ENCODE results near the gene UNC80.
"Not testable (repeated sequence)": the region's sequence is repeated elsewhere in the genome, so short reads cannot be mapped to it uniquely, and the experiment has no call there.

The UNC80 gene, protein sequence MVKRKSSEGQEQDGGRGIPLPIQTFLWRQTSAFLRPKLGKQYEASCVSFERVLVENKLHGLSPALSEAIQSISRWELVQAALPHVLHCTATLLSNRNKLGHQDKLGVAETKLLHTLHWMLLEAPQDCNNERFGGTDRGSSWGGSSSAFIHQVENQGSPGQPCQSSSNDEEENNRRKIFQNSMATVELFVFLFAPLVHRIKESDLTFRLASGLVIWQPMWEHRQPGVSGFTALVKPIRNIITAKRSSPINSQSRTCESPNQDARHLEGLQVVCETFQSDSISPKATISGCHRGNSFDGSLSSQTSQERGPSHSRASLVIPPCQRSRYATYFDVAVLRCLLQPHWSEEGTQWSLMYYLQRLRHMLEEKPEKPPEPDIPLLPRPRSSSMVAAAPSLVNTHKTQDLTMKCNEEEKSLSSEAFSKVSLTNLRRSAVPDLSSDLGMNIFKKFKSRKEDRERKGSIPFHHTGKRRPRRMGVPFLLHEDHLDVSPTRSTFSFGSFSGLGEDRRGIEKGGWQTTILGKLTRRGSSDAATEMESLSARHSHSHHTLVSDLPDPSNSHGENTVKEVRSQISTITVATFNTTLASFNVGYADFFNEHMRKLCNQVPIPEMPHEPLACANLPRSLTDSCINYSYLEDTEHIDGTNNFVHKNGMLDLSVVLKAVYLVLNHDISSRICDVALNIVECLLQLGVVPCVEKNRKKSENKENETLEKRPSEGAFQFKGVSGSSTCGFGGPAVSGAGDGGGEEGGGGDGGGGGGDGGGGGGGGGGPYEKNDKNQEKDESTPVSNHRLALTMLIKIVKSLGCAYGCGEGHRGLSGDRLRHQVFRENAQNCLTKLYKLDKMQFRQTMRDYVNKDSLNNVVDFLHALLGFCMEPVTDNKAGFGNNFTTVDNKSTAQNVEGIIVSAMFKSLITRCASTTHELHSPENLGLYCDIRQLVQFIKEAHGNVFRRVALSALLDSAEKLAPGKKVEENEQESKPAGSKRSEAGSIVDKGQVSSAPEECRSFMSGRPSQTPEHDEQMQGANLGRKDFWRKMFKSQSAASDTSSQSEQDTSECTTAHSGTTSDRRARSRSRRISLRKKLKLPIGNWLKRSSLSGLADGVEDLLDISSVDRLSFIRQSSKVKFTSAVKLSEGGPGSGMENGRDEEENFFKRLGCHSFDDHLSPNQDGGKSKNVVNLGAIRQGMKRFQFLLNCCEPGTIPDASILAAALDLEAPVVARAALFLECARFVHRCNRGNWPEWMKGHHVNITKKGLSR (N-terminal part only)

DNA sequence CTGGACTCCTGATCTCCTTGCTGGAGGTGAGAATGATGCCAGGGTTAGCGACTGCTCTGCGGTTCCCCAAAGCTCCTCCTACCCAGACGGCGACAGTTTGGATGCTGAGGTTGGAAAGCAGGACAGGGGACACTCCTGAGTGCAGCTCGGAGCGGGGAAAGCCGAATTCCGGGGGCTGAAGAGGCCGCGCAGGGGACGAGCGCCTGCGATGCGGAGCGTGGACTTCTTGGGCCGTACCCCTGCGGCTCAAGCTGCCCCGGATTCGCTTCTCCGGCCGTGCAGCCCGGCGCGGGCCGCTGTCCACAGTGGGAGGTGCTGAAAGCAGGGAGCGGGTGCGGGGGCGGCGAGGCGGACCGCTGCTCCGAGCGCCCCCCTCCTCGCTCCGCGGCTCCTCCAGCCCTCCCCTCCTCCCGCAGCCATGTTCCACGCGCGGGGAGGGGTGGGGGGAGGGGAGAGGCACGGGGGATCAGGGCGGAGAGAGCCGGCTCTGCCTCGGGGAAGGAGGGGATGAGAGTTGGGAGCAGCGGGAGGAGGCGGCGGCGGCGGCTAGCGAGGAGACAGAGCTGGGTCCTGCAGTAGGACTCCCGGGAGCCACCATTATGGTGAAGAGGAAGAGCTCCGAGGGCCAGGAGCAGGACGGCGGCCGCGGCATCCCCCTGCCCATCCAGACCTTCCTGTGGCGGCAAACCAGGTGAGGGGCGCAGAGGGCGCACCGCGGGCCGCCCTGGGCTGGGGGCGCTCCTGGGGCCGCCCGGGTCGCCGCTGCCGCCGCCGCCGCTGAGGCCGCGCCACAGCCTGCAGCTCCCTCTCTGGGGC lies at the start of gene UNC80:
UNC80 (plus strand) TSS at position 359 of the 816 bp plus-strand sequence; CDS start at position 600, 241 bp downstream.
- peak; percentile 3 to 75 for DNase-seq

DNA sequence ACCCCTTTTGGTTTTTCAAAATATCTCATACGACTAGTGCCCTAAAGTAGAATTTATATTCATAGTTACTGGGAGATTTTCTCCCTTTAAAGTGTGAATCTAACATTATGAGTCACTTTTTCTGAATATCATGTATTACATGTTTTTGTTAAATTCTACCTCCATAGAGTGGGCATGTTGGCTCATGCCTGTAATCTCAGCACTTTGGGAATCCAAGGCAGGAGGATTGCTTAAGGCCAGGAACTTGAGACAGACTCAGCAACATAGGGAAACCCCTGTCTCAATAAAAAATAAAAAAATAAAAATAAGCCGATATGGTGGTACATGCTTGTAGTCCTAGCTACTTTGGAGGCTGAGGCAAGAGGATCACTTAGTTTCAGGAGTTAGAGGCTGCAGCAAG lies 45.3 kb upstream of the UNC80 start:
- DNase-seq = no peak

DNA sequence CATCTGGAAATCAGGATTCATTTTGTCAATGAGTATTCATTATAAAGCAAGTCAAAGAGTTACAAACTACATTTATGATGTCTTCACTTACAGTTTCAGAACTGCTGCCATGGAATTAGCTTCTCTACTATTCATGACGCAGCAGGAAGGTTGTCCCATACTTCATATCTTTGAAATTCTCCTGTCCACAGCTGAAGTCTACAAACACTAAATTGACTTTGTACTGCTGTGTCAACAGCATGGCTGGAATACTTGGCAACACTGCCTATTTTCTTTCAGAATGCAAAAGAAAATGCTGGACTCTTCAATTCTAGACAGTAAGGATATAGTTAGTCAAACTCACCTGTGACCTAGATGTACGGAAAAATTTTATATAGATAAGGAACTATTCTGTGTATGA lies 44.6 kb upstream of the UNC80 start:
- no peak for DNase-seq

GRCh38 chr2:209734805-209735204 lies 36.8 kb upstream of the UNC80 start:
- no peak for DNase-seq

GRCh38 chr2:209741953-209742352 lies 29.7 kb upstream of the UNC80 start:
- no peak for DNase-seq

DNA sequence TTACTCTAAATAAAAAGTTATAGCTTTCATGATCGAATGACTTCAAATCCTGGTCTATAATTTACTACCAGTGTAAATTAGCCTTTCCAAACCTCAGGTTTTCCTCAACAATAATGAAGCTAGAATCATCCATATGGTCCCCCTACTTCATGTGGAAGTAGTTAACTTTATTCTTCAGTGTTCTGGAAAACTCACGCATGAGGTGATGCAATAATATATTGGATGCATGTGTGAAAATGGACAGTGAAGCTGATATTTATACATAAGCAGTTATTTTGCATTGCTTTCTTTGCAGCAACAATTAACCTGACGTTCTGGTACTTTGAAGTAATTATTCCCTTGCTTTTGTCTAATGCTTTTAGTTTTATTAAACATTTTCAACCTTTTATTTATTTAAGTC lies 18.6 kb upstream of the UNC80 start:
- DNase-seq = no peak

DNA sequence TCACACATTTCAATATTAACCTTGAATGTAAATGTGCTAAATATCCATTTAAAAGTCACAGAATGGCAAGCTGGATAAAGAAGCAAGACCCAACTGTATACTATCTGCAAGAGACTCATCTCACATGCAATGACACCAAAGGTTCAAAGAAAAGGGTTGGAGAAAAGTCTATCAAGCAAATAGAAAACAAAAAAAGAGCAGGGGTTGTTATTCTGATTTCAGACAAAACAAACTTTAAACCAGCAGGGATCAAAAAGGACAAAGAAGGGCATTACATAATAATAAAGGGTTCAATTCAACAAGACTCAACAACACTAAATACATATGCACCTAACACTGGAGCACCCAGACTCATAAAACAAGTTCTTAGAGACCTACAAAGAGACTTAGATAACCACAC lies 14.5 kb upstream of the UNC80 start:
- no peak for DNase-seq

DNA sequence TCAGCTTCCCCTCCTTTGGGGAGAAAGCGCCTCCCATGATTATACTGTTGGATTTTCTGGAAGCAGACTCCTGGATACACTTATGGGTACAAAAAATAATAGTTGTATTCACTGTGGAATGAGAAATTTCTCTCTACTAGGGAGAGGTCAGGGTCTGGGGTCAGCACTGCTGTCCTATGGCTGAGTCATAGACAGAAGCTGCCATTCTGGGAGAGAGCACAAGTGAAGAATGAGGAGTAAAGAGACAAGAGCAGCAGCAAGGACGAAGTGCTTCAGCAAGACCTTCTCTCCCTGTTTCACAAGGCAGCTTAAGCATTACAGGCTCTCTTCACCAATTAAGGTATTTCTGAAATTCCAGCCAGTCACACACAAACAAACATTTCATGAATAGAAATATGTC lies 10.1 kb upstream of the UNC80 start:
- DNase-seq = no peak

GRCh38 chr2:209762563-209762962 lies 9.1 kb upstream of the UNC80 start:
- no peak for DNase-seq

DNA sequence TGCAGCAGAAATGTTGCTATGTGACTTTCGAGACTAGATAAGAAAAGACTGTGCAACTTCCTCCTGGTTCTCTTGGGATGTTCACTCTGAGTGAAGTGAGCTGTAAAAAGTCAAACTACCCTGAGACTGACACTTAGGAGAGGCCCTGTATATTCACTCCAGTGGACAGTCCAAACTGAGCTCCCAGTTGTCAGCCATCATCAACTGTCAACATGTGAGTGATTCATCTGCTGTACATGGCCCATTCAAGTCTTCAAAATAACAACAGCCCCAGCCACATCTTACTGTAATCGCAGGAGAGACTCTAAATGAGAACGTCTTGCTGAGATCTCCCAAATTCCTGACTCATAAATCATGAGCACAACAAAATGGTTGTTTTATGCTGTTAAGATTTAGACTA lies 8.5 kb upstream of the UNC80 start:
- DNase-seq = no peak

DNA sequence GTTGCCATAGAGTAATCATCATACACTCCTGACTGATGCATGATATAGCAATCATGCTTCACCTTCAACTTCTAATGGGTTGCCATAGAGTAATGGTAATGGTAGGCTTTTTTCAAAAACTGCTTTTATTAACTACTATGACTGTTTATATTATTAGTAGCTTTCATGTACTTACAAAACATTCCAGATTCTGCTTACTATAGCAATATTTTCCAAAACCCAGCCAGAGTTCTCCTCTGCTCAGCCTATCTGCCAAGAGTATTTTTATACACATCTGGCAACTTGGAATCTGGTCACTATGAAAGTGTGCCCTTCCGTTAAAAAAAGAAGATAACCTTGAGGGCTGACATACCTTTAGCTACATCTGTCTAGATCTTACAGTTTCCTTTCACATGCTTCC lies 5.0 kb upstream of the UNC80 start:
- no peak for DNase-seq

- no peak for DNase-seq
Observed at GRCh38 chr2:209767316-209767715, 4.3 kb upstream of the UNC80 start.

DNA sequence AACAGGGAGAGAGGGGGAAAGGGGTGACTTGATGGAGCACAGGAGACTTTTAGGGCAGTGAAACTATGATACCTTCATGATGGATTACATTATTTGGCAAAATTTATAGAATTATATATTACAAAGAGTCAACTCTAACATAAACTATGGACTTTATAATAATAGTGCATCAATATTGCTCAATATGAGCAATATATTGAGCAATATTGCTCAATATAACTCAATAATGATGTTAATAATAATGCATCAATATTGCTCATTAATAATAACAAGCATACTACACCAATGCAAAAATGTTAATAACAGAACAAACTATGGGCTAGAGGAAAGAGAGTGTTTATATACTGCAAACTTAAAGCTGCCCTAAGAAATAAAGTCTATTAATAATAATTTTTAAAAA lies 3.1 kb upstream of the UNC80 start:
- DNase-seq = no peak

DNA sequence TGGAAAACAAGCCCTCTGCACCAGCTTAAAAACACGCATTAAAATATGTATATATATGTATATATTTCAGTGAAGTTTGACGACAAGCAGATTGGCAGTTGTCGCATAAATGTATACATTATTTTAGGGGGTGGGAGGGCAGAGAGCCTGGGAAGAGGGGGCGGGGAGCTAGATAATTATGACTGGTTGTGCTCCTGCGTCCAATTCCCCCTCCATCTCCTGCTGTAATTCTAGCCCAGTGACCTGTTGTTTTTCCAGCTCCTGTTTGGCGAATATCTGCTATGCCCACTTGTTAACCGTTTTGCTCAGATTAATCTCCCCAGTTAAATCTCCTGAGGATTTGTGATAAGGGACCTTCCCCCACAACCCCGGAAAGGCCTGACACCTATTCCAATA lies 656 bp downstream of the UNC80 start:
- DNase-seq = peak; percentile 3 to 63

DNA sequence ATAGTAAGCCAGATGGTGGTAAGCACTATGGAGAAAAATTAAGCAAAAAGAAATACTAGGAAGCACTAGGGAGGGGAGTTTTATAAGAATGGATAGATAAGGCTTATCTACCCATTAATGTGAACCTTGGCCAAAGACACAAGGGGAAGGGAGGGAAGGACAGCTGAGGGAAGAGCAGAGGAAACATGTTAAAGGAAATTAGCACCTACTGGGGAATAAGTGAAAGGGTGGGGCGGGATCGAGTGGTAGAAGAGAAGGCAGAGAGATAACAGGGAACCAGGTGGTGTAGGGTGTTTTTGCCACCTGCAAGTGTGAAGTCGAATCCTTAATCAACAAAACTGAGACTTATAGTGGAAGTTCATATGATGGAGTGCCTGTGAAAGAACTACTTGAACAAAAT lies 1.7 kb downstream of the UNC80 start:
- no peak for DNase-seq

GRCh38 chr2:209787416-209787815 lies 15.8 kb downstream of the UNC80 start:
- no peak for DNase-seq

- no peak for DNase-seq
Observed at GRCh38 chr2:209788925-209789324, 17.3 kb downstream of the UNC80 start.

- DNase-seq = no peak
Observed at GRCh38 chr2:209790066-209790728, 18.6 kb downstream of the UNC80 start.

DNA sequence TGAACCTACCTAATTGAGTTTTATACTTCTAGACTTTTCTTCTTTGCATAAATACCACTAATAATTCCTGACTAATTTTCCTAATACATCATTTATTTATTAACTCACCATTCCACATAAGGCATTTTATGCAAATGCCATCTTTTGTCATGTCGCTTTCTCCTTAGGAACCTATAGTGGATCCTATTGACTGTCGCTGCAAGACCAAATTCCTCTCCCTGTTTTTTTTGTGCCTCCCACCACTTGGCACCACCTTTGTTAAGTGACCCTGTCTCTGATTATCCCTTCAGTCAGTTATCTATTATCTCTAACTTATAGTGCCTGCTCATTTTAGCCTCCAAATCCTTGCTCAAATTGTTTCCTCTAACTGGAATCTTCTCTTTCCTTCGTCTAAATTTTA lies 19.5 kb downstream of the UNC80 start:
- DNase-seq = no peak

DNA sequence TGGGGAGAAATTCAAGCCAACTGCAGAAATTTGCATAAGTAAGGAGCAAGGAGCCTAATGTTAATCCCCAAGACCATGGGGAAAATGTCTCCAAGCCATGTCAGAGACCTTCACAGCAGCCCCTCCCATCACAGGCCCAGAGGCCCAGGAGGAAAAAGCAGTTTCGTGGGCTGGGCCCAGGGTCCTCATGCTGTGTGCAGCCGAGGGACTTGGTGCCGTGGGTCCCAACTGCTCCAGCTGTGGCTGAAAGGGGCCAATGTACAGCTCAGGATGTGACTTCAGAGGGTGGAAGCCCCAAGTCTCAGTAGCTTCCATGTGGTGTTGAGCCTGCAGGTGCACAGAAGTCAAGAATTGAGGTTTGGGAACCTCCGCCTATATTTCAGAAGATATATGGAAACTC lies 23.8 kb downstream of the UNC80 start:
- DNase-seq = not testable (repeated sequence)

DNA sequence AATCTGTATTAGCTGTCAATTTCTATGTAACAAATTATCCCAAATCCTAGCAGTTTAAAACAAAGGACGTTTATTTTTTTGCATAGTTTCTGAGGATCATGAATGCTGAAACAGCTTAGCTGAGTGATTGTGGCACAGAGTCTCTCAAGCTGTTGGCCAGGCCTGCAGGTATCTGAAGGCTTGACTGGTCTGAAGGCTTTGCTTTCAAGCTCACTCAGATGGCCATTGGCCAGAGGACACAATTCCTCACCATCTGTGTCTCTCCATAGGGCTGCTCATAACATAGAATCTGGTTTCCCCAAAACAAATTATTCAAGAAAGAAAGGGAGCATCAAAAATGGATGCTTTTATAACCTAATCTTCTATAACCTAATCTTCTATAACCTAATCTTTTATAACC lies 33.7 kb downstream of the UNC80 start:
- DNase-seq = peak; percentile 56 to 79

- no peak for DNase-seq
Observed at GRCh38 chr2:209806318-209806717, 34.7 kb downstream of the UNC80 start.

All from cerebellar nuclear complex (tissue), 1 donor.